ENCODE measurements around the gene NYAP1.
"Not testable (repeated sequence)": the region's sequence is repeated elsewhere in the genome, so short reads cannot be mapped to it uniquely, and the experiment has no call there.

NYAP1 gene

GRCh38 chr7:100532165-100533022, 48.7 kb downstream of the NYAP1 start:
- H3K4me2 ChIP-seq (ENCODE audit: low read length, poor library complexity, severe bottlenecking), result no peak overlapping the region
- no peak overlapping the region for H4K8ac ChIP-seq (ENCODE audit: low read length)
- peaks cover 0 to 3% of the 10 kb centered on the region in 2 experiments for H3K27me3 ChIP-seq (ENCODE audit: control insufficient read depth in 1 of 2, insufficient read depth in 1 of 2, low read length in 2 of 2)
- no peak overlapping the region for H2BK5ac ChIP-seq (ENCODE audit: low read depth, low read length, poor library complexity, severe bottlenecking)
- H2BK15ac ChIP-seq (ENCODE audit: low read depth, poor library complexity, severe bottlenecking), result no peak overlapping the region
- no peak overlapping the region for H4K91ac ChIP-seq (ENCODE audit: low read length)
- H3K14ac ChIP-seq (ENCODE audit: low read length in 2 of 2), result no peak overlapping the region
- no peak overlapping the region for H3K27ac ChIP-seq (ENCODE audit: low read length, poor library complexity, severe bottlenecking)
- no peaks in the 10 kb centered on the region for H3K4me1 ChIP-seq (ENCODE audit: control insufficient read depth, insufficient read depth, low read depth, low read length)
- H3K23ac ChIP-seq (ENCODE audit: low read length in 2 of 2), result no peak overlapping the region
- H3K18ac ChIP-seq (ENCODE audit: low read depth in 1 of 2, low read length in 2 of 2), result no peak overlapping the region
- WGBS, result 90% methylated on average over 13 of the region's 14 CpGs
- H2AFZ ChIP-seq (ENCODE audit: low read depth, low read length), result no peak overlapping the region
- no peaks in the 10 kb centered on the region for H3K79me1 ChIP-seq (replicated peaks; ENCODE audit: low read length, poor library complexity, severe bottlenecking)
- no peak overlapping the region for H2BK120ac ChIP-seq (ENCODE audit: low read depth, low read length)
- H3K9ac ChIP-seq (ENCODE audit: low read length), result no peak overlapping the region
- H3K9me3 ChIP-seq (ENCODE audit: control insufficient read depth, low read length), result no peaks in the 10 kb centered on the region
- H3K36me3 ChIP-seq (ENCODE audit: control insufficient read depth in 1 of 2, insufficient read depth in 2 of 2, low read depth in 1 of 2, low read length in 2 of 2), result no peaks in the 10 kb centered on the region
- no peak overlapping the region for H2AK5ac ChIP-seq (ENCODE audit: low read length, severe bottlenecking)
- H2BK12ac ChIP-seq (ENCODE audit: low read length in 2 of 2), result no peak overlapping the region
- no peak overlapping the region for H3K4me3 ChIP-seq (ENCODE audit: insufficient read depth in 1 of 2, low read depth in 1 of 2, low read length in 2 of 2)
- H3K4ac ChIP-seq (ENCODE audit: low read depth in 1 of 2, low read length in 2 of 2), result no peak overlapping the region
- DNase-seq, result no peak

- not testable (repeated sequence) for H4K8ac ChIP-seq (ENCODE audit: low read length); H4K91ac ChIP-seq (ENCODE audit: low read length)
Observed at GRCh38 chr7:100535982-100536381, 52.3 kb downstream of the NYAP1 start.

GRCh38 chr7:100536695-100537094, 53.0 kb downstream of the NYAP1 start:
- not testable (repeated sequence) for H3K14ac ChIP-seq (ENCODE audit: low read length in 2 of 2); H3K27ac ChIP-seq (ENCODE audit: low read length, poor library complexity, severe bottlenecking); H4K8ac ChIP-seq (ENCODE audit: low read length); H2BK5ac ChIP-seq (ENCODE audit: low read depth, low read length, poor library complexity, severe bottlenecking); H4K91ac ChIP-seq (ENCODE audit: low read length); H3K4ac ChIP-seq (ENCODE audit: low read depth in 1 of 2, low read length in 2 of 2); H2BK15ac ChIP-seq (ENCODE audit: low read depth, poor library complexity, severe bottlenecking); H2AFZ ChIP-seq (ENCODE audit: low read depth, low read length); H3K36me3 ChIP-seq (ENCODE audit: control insufficient read depth in 1 of 2, insufficient read depth in 2 of 2, low read depth in 1 of 2, low read length in 2 of 2); H3K9me3 ChIP-seq (ENCODE audit: control insufficient read depth, low read length); H2BK12ac ChIP-seq (ENCODE audit: low read length in 2 of 2); H3K23ac ChIP-seq (ENCODE audit: low read length in 2 of 2); H2AK5ac ChIP-seq (ENCODE audit: low read length, severe bottlenecking); H3K9ac ChIP-seq (ENCODE audit: low read length); H2BK120ac ChIP-seq (ENCODE audit: low read depth, low read length); H3K18ac ChIP-seq (ENCODE audit: low read depth in 1 of 2, low read length in 2 of 2); H3K4me3 ChIP-seq (ENCODE audit: insufficient read depth in 1 of 2, low read depth in 1 of 2, low read length in 2 of 2); DNase-seq; H3K4me2 ChIP-seq (ENCODE audit: low read length, poor library complexity, severe bottlenecking); H3K27me3 ChIP-seq (ENCODE audit: control insufficient read depth in 1 of 2, insufficient read depth in 1 of 2, low read length in 2 of 2)
- peaks cover 10% of the 10 kb centered on the region for H3K4me1 ChIP-seq (ENCODE audit: control insufficient read depth, insufficient read depth, low read depth, low read length)
- H3K79me1 ChIP-seq (replicated peaks; ENCODE audit: low read length, poor library complexity, severe bottlenecking), result peaks cover 14% of the 10 kb centered on the region
- WGBS, result 100% methylated on average over 1 of the region's 2 CpGs

More at GRCh38 chr7:100535982-100536381, 52.3 kb downstream of the NYAP1 start:
- not testable (repeated sequence) for H3K4me2 ChIP-seq (ENCODE audit: low read length, poor library complexity, severe bottlenecking); H2BK12ac ChIP-seq (ENCODE audit: low read length in 2 of 2); H3K36me3 ChIP-seq (ENCODE audit: control insufficient read depth in 1 of 2, insufficient read depth in 2 of 2, low read depth in 1 of 2, low read length in 2 of 2); H3K4ac ChIP-seq (ENCODE audit: low read depth in 1 of 2, low read length in 2 of 2); H2BK120ac ChIP-seq (ENCODE audit: low read depth, low read length); H3K18ac ChIP-seq (ENCODE audit: low read depth in 1 of 2, low read length in 2 of 2); H3K27me3 ChIP-seq (ENCODE audit: control insufficient read depth in 1 of 2, insufficient read depth in 1 of 2, low read length in 2 of 2); H3K23ac ChIP-seq (ENCODE audit: low read length in 2 of 2); H2BK5ac ChIP-seq (ENCODE audit: low read depth, low read length, poor library complexity, severe bottlenecking); H3K27ac ChIP-seq (ENCODE audit: low read length, poor library complexity, severe bottlenecking); H2AK5ac ChIP-seq (ENCODE audit: low read length, severe bottlenecking); H3K9me3 ChIP-seq (ENCODE audit: control insufficient read depth, low read length); H2AFZ ChIP-seq (ENCODE audit: low read depth, low read length); H3K9ac ChIP-seq (ENCODE audit: low read length); DNase-seq; H3K4me3 ChIP-seq (ENCODE audit: insufficient read depth in 1 of 2, low read depth in 1 of 2, low read length in 2 of 2); H2BK15ac ChIP-seq (ENCODE audit: low read depth, poor library complexity, severe bottlenecking); H3K14ac ChIP-seq (ENCODE audit: low read length in 2 of 2); H3K79me1 ChIP-seq (replicated peaks; ENCODE audit: low read length, poor library complexity, severe bottlenecking)
- peaks cover 10% of the 10 kb centered on the region for H3K4me1 ChIP-seq (ENCODE audit: control insufficient read depth, insufficient read depth, low read depth, low read length)
- 94% methylated on average over 7 of the region's 9 CpGs for WGBS

GRCh38 chr7:100538348-100538653, 54.6 kb downstream of the NYAP1 start:
- peak overlapping the region; percentile 91 for H3K4me2 ChIP-seq (ENCODE audit: low read length, poor library complexity, severe bottlenecking)
- no peak overlapping the region for H2BK120ac ChIP-seq (ENCODE audit: low read depth, low read length)

More at GRCh38 chr7:100538348-100538653, 54.6 kb downstream of the NYAP1 start:
- no peaks in the 10 kb centered on the region for H3K9me3 ChIP-seq (ENCODE audit: control insufficient read depth, low read length)
- no peak overlapping the region for H4K8ac ChIP-seq (ENCODE audit: low read length)
- H3K79me1 ChIP-seq (replicated peaks; ENCODE audit: low read length, poor library complexity, severe bottlenecking), result peaks cover 21% of the 10 kb centered on the region
- DNase-seq, result no peak
- H2AFZ ChIP-seq (ENCODE audit: low read depth, low read length), result peak overlapping the region; percentile 88
- H2BK12ac ChIP-seq (ENCODE audit: low read length in 2 of 2), result no peak overlapping the region
- no peak overlapping the region for H3K23ac ChIP-seq (ENCODE audit: low read length in 2 of 2)
- 20% methylated on average over 7 of the region's 8 CpGs for WGBS
- H4K91ac ChIP-seq (ENCODE audit: low read length), result no peak overlapping the region
- H3K4ac ChIP-seq (ENCODE audit: low read depth in 1 of 2, low read length in 2 of 2), result no peak overlapping the region
- no peaks in the 10 kb centered on the region for H3K36me3 ChIP-seq (ENCODE audit: control insufficient read depth in 1 of 2, insufficient read depth in 2 of 2, low read depth in 1 of 2, low read length in 2 of 2)
- H3K27ac ChIP-seq (ENCODE audit: low read length, poor library complexity, severe bottlenecking), result no peak overlapping the region
- peaks cover 0 to 1% of the 10 kb centered on the region in 2 experiments for H3K27me3 ChIP-seq (ENCODE audit: control insufficient read depth in 1 of 2, insufficient read depth in 1 of 2, low read length in 2 of 2)
- H3K4me1 ChIP-seq (ENCODE audit: control insufficient read depth, insufficient read depth, low read depth, low read length), result peaks cover 10% of the 10 kb centered on the region
- H3K14ac ChIP-seq (ENCODE audit: low read length in 2 of 2), result no peak overlapping the region
- no peak overlapping the region for H3K18ac ChIP-seq (ENCODE audit: low read depth in 1 of 2, low read length in 2 of 2)
- peak overlapping the region; percentile 65 for H3K9ac ChIP-seq (ENCODE audit: low read length)
- H2BK15ac ChIP-seq (ENCODE audit: low read depth, poor library complexity, severe bottlenecking), result no peak overlapping the region
- peak overlapping the region in 1 of 2 experiments; percentile 80 for H3K4me3 ChIP-seq (ENCODE audit: insufficient read depth in 1 of 2, low read depth in 1 of 2, low read length in 2 of 2)
- no peak overlapping the region for H2AK5ac ChIP-seq (ENCODE audit: low read length, severe bottlenecking)
- no peak overlapping the region for H2BK5ac ChIP-seq (ENCODE audit: low read depth, low read length, poor library complexity, severe bottlenecking)

Measured in mesenchymal stem cell (in vitro differentiated cells and primary cell).